Left lung (tissue), 10 donors: Measurements from ENCODE around the gene WFS1. TPM values are rescaled to one million over a fixed set of nuclear protein-coding genes. Genes with fewer than 3 reads are reported as not detected.

Experiments used
- ATAC-seq: fragments of 200-7000 bp; cut with Tn5 transposase; one replicate; pipeline ENCODE4 v1.9.1; 2020; ENCODE audit warnings: moderate library complexity
- DNase-seq, 4 donors: peaks; one replicate each; pipeline ENCODE4 v3.0.0-alpha.2; 2013 to 2020
- H3K27ac ChIP-seq, 2 donors: fragments of 200-600 bp; sonication (generic) in 1 of 2; one replicate each; pipeline versions ENCODE4 v1.5.0 to v1.8.0; 2020 to 2021
- H3K27me3 ChIP-seq, 2 donors: fragments of 200-600 bp; sonication (generic) in 1 of 2; one replicate each; pipeline versions ENCODE4 v1.5.0 to v1.8.0; 2020 to 2021
- H3K36me3 ChIP-seq, 2 donors: fragments of 200-600 bp; sonication (generic) in 1 of 2; one replicate each; pipeline versions ENCODE4 v1.5.0 to v1.8.0; 2020 to 2021
- H3K4me1 ChIP-seq, 2 donors: fragments of 200-600 bp; one replicate each; pipeline ENCODE4 v1.8.0; 2021
- H3K4me3 ChIP-seq, 2 donors: fragments of 200-600 bp; sonication (generic) in 1 of 2; one replicate each; pipeline versions ENCODE4 v1.5.0 to v1.8.0; 2020 to 2021; ENCODE audit warnings: mild to moderate bottlenecking in 1 of 2
- H3K9me3 ChIP-seq, 2 donors: fragments of 200-600 bp; sonication (generic) in 1 of 2; one replicate each; pipeline versions ENCODE4 v1.5.0 to v1.8.0; 2020 to 2021
- intact Hi-C, 2 donors: fragments of 100-400 bp; cut with DNase I; formaldehyde crosslinking; loops; one replicate each; pipeline versions ENCODE4 v1.11.2 to v1.14.2; 2022
- polyA plus RNA-seq, 6 donors: library from polyadenylated mRNA; unstranded; fragments of 120-200 nt; gene quantifications; one replicate each; pipeline ENCODE4 v1.2.1, GENCODE V29; 2013; ENCODE audit not compliant: insufficient read length in 6 of 6
- total RNA-seq, 2 donors: library from RNA; stranded (reverse); fragmentation: NEBNext Ultra II Directional; extraction: Animal tissue kit (Norgen Biotek cat#: 25700); gene quantifications; one replicate each; pipeline ENCODE4 v1.2.1, GENCODE V29; 2021
- TF ChIP-seq, protein P1 (sequence below), 2 donors: fragments of 200-600 bp; sonication (generic) in 1 of 2; IDR thresholded peaks; one replicate each; pipeline versions ENCODE4 v1.5.0 to v1.8.0; 2021; ENCODE audit warnings: antibody characterized with exemption in 2 of 2
- donor health status: DM: no; HTN: yes; CAD: no.
- donor health status: DM: no; HTN: no; CAD: no.

The WFS1 gene
- total and polyA plus RNA-seq, 8 donors: 33.8 to 103 (median 39.9) TPM

DNA sequence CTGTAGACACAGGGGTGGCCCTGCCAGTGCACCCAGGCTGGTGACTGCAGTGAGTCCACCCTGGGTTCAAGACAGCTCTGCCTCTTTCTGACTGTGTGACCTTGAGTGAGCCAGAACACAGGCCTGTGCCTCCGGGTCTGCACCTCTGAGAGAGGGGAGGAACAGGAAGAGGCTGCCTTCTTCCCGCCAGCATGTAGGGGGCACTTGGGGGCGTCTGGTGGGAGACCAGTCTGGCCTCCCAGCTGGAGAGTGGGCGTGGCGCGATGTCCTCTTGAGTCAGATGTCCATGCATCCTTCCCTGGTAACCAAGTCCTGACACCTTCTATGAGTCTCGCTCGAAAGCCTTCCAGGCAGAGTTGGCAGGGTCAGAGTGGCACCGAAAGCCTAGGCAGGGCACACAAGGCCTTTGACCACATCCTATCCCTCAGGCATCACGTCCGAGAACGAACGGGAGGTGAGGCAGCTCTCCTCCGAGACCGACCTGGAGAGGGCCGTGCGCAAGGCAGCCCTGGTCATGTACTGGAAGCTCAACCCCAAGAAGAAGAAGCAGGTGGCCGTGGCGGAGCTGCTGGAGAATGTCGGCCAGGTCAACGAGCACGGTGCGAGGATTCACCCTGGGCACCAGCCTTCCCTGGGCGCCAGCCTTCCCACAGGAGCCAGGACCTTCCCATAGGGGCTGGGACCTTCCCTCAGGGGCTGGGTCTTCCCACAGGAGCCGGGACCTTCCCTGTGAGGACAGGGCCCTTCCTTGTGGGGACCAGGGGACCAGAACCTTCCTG, 21.3 kb downstream of the WFS1 start:
- TF ChIP-seq, protein P1, sequence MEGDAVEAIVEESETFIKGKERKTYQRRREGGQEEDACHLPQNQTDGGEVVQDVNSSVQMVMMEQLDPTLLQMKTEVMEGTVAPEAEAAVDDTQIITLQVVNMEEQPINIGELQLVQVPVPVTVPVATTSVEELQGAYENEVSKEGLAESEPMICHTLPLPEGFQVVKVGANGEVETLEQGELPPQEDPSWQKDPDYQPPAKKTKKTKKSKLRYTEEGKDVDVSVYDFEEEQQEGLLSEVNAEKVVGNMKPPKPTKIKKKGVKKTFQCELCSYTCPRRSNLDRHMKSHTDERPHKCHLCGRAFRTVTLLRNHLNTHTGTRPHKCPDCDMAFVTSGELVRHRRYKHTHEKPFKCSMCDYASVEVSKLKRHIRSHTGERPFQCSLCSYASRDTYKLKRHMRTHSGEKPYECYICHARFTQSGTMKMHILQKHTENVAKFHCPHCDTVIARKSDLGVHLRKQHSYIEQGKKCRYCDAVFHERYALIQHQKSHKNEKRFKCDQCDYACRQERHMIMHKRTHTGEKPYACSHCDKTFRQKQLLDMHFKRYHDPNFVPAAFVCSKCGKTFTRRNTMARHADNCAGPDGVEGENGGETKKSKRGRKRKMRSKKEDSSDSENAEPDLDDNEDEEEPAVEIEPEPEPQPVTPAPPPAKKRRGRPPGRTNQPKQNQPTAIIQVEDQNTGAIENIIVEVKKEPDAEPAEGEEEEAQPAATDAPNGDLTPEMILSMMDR (IDR thresholded peaks at IDR 0.05): no peak
- Histone ChIP-seq H3K27ac (no peak overlapping the region), H3K4me3 (no peak overlapping the region), H3K4me1 (no peaks in the 10 kb centered on the region), H3K36me3 (peaks cover 0 to 64% of the 10 kb centered on the region in 2 donors), H3K27me3 (no peaks in the 10 kb centered on the region), H3K9me3 (no peaks in the 10 kb centered on the region)
- DNase-seq: peak in 1 of 4 donors; percentile 80
- intact Hi-C loops: no loop called here
- ATAC-seq: no peak

DNA sequence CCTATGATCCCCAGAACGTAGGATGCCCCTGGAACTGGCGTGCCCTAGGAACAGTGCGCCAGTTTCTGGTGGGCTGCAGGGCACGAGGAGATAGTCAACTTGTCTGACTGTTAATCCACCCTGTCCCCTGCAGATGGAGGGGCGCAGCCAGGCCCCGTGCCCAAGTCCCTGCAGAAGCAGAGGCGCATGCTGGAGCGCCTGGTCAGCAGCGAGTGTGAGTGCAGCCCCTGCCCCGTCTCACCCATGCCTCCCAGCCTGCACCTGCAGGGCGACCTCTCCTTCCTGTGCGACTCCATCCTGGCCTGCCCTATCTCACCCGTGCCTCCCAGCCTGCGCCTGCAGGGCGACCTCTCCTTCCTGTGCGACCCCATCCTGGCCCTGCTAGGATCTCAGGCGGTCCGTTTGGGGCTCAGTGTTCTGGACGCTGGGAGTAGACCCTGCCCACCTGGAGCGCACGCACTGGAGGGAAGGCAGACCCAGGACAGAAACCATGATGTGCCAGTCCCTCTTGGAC, 22.2 kb downstream of the WFS1 start:
- intact Hi-C loops: no loop called here
- no peak for ATAC-seq

GRCh38 chr4:6292376-6293096, 22.9 kb downstream of the WFS1 start:
- H3K4me3 ChIP-seq: no peak overlapping the region
- TF ChIP-seq, protein P1 (IDR thresholded peaks at IDR 0.05): no peak
- H3K27me3 ChIP-seq: no peaks in the 10 kb centered on the region
- no peak overlapping the region for H3K27ac ChIP-seq
- H3K36me3 ChIP-seq: peaks cover 0 to 70% of the 10 kb centered on the region in 2 donors
- no peaks in the 10 kb centered on the region for H3K9me3 ChIP-seq
- H3K4me1 ChIP-seq: no peaks in the 10 kb centered on the region
- intact Hi-C loops: no loop called here
- ATAC-seq (no peak), DNase-seq (peak in 1 of 4 donors; percentile 24)

More for the DNA sequence above, 22.2 kb downstream of the WFS1 start:
- Histone ChIP-seq H3K4me3 (no peak overlapping the region), H3K27ac (no peak overlapping the region), H3K9me3 (no peaks in the 10 kb centered on the region), H3K4me1 (no peaks in the 10 kb centered on the region), H3K36me3 (peaks cover 0 to 71% of the 10 kb centered on the region in 2 donors), H3K27me3 (no peaks in the 10 kb centered on the region)
- DNase-seq: peak in 1 of 4 donors; percentile 77
- TF ChIP-seq, protein P1 (IDR thresholded peaks at IDR 0.05): no peak

- Histone ChIP-seq H3K36me3 (peaks cover 0 to 70% of the 10 kb centered on the region in 2 donors), H3K4me1 (no peaks in the 10 kb centered on the region), H3K27me3 (no peaks in the 10 kb centered on the region), H3K4me3 (no peak overlapping the region), H3K9me3 (no peaks in the 10 kb centered on the region), H3K27ac (no peak overlapping the region)
- intact Hi-C loops: no loop called here
- TF ChIP-seq, protein P1 (IDR thresholded peaks at IDR 0.05): no peak
- DNase-seq (peak in 1 of 4 donors; percentile 57), ATAC-seq (no peak)
Observed at GRCh38 chr4:6293097-6293445, 23.4 kb downstream of the WFS1 start.

GRCh38 chr4:6293661-6294060, 24.0 kb downstream of the WFS1 start:
- Histone ChIP-seq H3K4me3 (no peak overlapping the region), H3K36me3 (peaks cover 0 to 66% of the 10 kb centered on the region in 2 donors), H3K27ac (no peak overlapping the region), H3K9me3 (no peaks in the 10 kb centered on the region), H3K27me3 (no peaks in the 10 kb centered on the region), H3K4me1 (no peaks in the 10 kb centered on the region)
- DNase-seq (no peak), ATAC-seq (no peak)
- TF ChIP-seq, protein P1 (IDR thresholded peaks at IDR 0.05): no peak
- intact Hi-C loops: no loop called here
